Measurements from ENCODE around the gene HSPA8. TPM values are rescaled to one million over a fixed set of nuclear protein-coding genes. Genes with fewer than 3 reads are reported as not detected.

HSPA8 gene
- total and polyA plus RNA-seq, 2 donors = 221 to 1,679 TPM

GRCh38 chr11:123046473-123047259 lies 15.3 kb downstream of the HSPA8 start:
- H3K4me1 ChIP-seq (ENCODE audit: control insufficient read depth in 2 of 2, insufficient read depth in 2 of 2, low read length in 2 of 2) = no peaks in the 10 kb centered on the region
- no peaks in the 10 kb centered on the region for H3K27me3 ChIP-seq (ENCODE audit: control insufficient read depth in 2 of 2, insufficient read depth in 1 of 2, low read length in 1 of 2)
- no peaks in the 10 kb centered on the region for H3K9me3 ChIP-seq (ENCODE audit: control insufficient read depth in 2 of 2, insufficient read depth in 1 of 2, low read length in 1 of 2)
- WGBS = 96% methylated on average over 5 of the region's 5 CpGs
- no peaks in the 10 kb centered on the region for H3K36me3 ChIP-seq (ENCODE audit: control insufficient read depth in 2 of 2, insufficient read depth in 2 of 2, low read length in 1 of 2)
- no peak overlapping the region for H3K27ac ChIP-seq (ENCODE audit: low read depth in 1 of 2, low read length in 1 of 2)
- no peak for DNase-seq (ENCODE audit: low read depth in 6 of 9, low spot score in 9 of 9)
- H3K4me3 ChIP-seq (ENCODE audit: low read length in 2 of 2) = no peak overlapping the region

- no peaks in the 10 kb centered on the region for H3K27me3 ChIP-seq (ENCODE audit: control insufficient read depth in 2 of 2, insufficient read depth in 1 of 2, low read length in 1 of 2)
- DNase-seq (ENCODE audit: low read depth in 6 of 9, low spot score in 9 of 9) = no peak
- H3K4me3 ChIP-seq (ENCODE audit: low read length in 2 of 2) = no peak overlapping the region
- WGBS = 98% methylated on average over 1 of the region's 1 CpG
- no peaks in the 10 kb centered on the region for H3K4me1 ChIP-seq (ENCODE audit: control insufficient read depth in 2 of 2, insufficient read depth in 2 of 2, low read length in 2 of 2)
- no peak overlapping the region for H3K27ac ChIP-seq (ENCODE audit: low read depth in 1 of 2, low read length in 1 of 2)
- no peaks in the 10 kb centered on the region for H3K9me3 ChIP-seq (ENCODE audit: control insufficient read depth in 2 of 2, insufficient read depth in 1 of 2, low read length in 1 of 2)
- no peaks in the 10 kb centered on the region for H3K36me3 ChIP-seq (ENCODE audit: control insufficient read depth in 2 of 2, insufficient read depth in 2 of 2, low read length in 1 of 2)
Measured at GRCh38 chr11:123045101-123045500, 16.8 kb downstream of the HSPA8 start.

GRCh38 chr11:123041185-123041584 lies 20.8 kb downstream of the HSPA8 start:
- 97% methylated on average over 10 of the region's 10 CpGs for WGBS
- no peaks in the 10 kb centered on the region for H3K9me3 ChIP-seq (ENCODE audit: control insufficient read depth in 2 of 2, insufficient read depth in 1 of 2, low read length in 1 of 2)
- no peak overlapping the region for H3K27ac ChIP-seq (ENCODE audit: low read depth in 1 of 2, low read length in 1 of 2)
- H3K27me3 ChIP-seq (ENCODE audit: control insufficient read depth in 2 of 2, insufficient read depth in 1 of 2, low read length in 1 of 2) = no peaks in the 10 kb centered on the region
- no peak overlapping the region for H3K4me3 ChIP-seq (ENCODE audit: low read length in 2 of 2)
- H3K4me1 ChIP-seq (ENCODE audit: control insufficient read depth in 2 of 2, insufficient read depth in 2 of 2, low read length in 2 of 2) = no peaks in the 10 kb centered on the region
- DNase-seq (ENCODE audit: low read depth in 6 of 9, low spot score in 9 of 9) = no peak
- H3K36me3 ChIP-seq (ENCODE audit: control insufficient read depth in 2 of 2, insufficient read depth in 2 of 2, low read length in 1 of 2) = no peaks in the 10 kb centered on the region

GRCh38 chr11:123040111-123040432 lies 21.9 kb downstream of the HSPA8 start:
- H3K4me1 ChIP-seq (ENCODE audit: control insufficient read depth in 2 of 2, insufficient read depth in 2 of 2, low read length in 2 of 2) = no peaks in the 10 kb centered on the region
- no peaks in the 10 kb centered on the region for H3K9me3 ChIP-seq (ENCODE audit: control insufficient read depth in 2 of 2, insufficient read depth in 1 of 2, low read length in 1 of 2)
- H3K36me3 ChIP-seq (ENCODE audit: control insufficient read depth in 2 of 2, insufficient read depth in 2 of 2, low read length in 1 of 2) = no peaks in the 10 kb centered on the region
- no peak overlapping the region for H3K4me3 ChIP-seq (ENCODE audit: low read length in 2 of 2)
- H3K27me3 ChIP-seq (ENCODE audit: control insufficient read depth in 2 of 2, insufficient read depth in 1 of 2, low read length in 1 of 2) = no peaks in the 10 kb centered on the region
- no peak for DNase-seq (ENCODE audit: low read depth in 6 of 9, low spot score in 9 of 9)
- H3K27ac ChIP-seq (ENCODE audit: low read depth in 1 of 2, low read length in 1 of 2) = no peak overlapping the region
- 82% methylated on average over 11 of the region's 11 CpGs for WGBS

- Histone ChIP-seq H3K36me3 (ENCODE audit: control insufficient read depth in 2 of 2, insufficient read depth in 2 of 2, low read length in 1 of 2) (no peaks in the 10 kb centered on the region), H3K27ac (ENCODE audit: low read depth in 1 of 2, low read length in 1 of 2) (no peak overlapping the region), H3K4me3 (ENCODE audit: low read length in 2 of 2) (no peak overlapping the region), H3K27me3 (ENCODE audit: control insufficient read depth in 2 of 2, insufficient read depth in 1 of 2, low read length in 1 of 2) (no peaks in the 10 kb centered on the region), H3K9me3 (ENCODE audit: control insufficient read depth in 2 of 2, insufficient read depth in 1 of 2, low read length in 1 of 2) (no peaks in the 10 kb centered on the region), H3K4me1 (ENCODE audit: control insufficient read depth in 2 of 2, insufficient read depth in 2 of 2, low read length in 2 of 2) (no peaks in the 10 kb centered on the region)
- DNase-seq (ENCODE audit: low read depth in 6 of 9, low spot score in 9 of 9) = no peak
- 97% methylated on average over 10 of the region's 10 CpGs for WGBS
Measured at GRCh38 chr11:123035831-123036230, 26.1 kb downstream of the HSPA8 start.

GRCh38 chr11:123034597-123034996 lies 27.3 kb downstream of the HSPA8 start:
- DNase-seq (ENCODE audit: low read depth in 6 of 9, low spot score in 9 of 9) = no peak
- Histone ChIP-seq H3K4me3 (ENCODE audit: low read length in 2 of 2) (no peak overlapping the region), H3K36me3 (ENCODE audit: control insufficient read depth in 2 of 2, insufficient read depth in 2 of 2, low read length in 1 of 2) (no peaks in the 10 kb centered on the region), H3K27ac (ENCODE audit: low read depth in 1 of 2, low read length in 1 of 2) (no peak overlapping the region), H3K4me1 (ENCODE audit: control insufficient read depth in 2 of 2, insufficient read depth in 2 of 2, low read length in 2 of 2) (no peaks in the 10 kb centered on the region), H3K9me3 (ENCODE audit: control insufficient read depth in 2 of 2, insufficient read depth in 1 of 2, low read length in 1 of 2) (no peaks in the 10 kb centered on the region), H3K27me3 (ENCODE audit: control insufficient read depth in 2 of 2, insufficient read depth in 1 of 2, low read length in 1 of 2) (no peaks in the 10 kb centered on the region)
- WGBS = 83% methylated on average over 6 of the region's 6 CpGs

- 64% methylated on average over 10 of the region's 10 CpGs for WGBS
- no peaks in the 10 kb centered on the region for H3K4me1 ChIP-seq (ENCODE audit: control insufficient read depth in 2 of 2, insufficient read depth in 2 of 2, low read length in 2 of 2)
Measured at GRCh38 chr11:123033895-123034294, 28.0 kb downstream of the HSPA8 start.

GRCh38 chr11:123030517-123030916 lies 31.4 kb downstream of the HSPA8 start:
- no peaks in the 10 kb centered on the region for H3K4me1 ChIP-seq (ENCODE audit: control insufficient read depth in 2 of 2, insufficient read depth in 2 of 2, low read length in 2 of 2)
- no peak overlapping the region for H3K27ac ChIP-seq (ENCODE audit: low read depth in 1 of 2, low read length in 1 of 2)
- WGBS = 95% methylated on average over 4 of the region's 4 CpGs
- no peak for DNase-seq (ENCODE audit: low read depth in 6 of 9, low spot score in 9 of 9)
- H3K36me3 ChIP-seq (ENCODE audit: control insufficient read depth in 2 of 2, insufficient read depth in 2 of 2, low read length in 1 of 2) = no peaks in the 10 kb centered on the region
- H3K4me3 ChIP-seq (ENCODE audit: low read length in 2 of 2) = no peak overlapping the region
- H3K27me3 ChIP-seq (ENCODE audit: control insufficient read depth in 2 of 2, insufficient read depth in 1 of 2, low read length in 1 of 2) = no peaks in the 10 kb centered on the region
- no peaks in the 10 kb centered on the region for H3K9me3 ChIP-seq (ENCODE audit: control insufficient read depth in 2 of 2, insufficient read depth in 1 of 2, low read length in 1 of 2)

More at GRCh38 chr11:123033895-123034294, 28.0 kb downstream of the HSPA8 start:
- H3K36me3 ChIP-seq (ENCODE audit: control insufficient read depth in 2 of 2, insufficient read depth in 2 of 2, low read length in 1 of 2) = no peaks in the 10 kb centered on the region
- no peaks in the 10 kb centered on the region for H3K9me3 ChIP-seq (ENCODE audit: control insufficient read depth in 2 of 2, insufficient read depth in 1 of 2, low read length in 1 of 2)
- no peak overlapping the region for H3K4me3 ChIP-seq (ENCODE audit: low read length in 2 of 2)
- no peak overlapping the region for H3K27ac ChIP-seq (ENCODE audit: low read depth in 1 of 2, low read length in 1 of 2)
- no peaks in the 10 kb centered on the region for H3K27me3 ChIP-seq (ENCODE audit: control insufficient read depth in 2 of 2, insufficient read depth in 1 of 2, low read length in 1 of 2)
- DNase-seq (ENCODE audit: low read depth in 6 of 9, low spot score in 9 of 9) = no peak

- H3K27ac ChIP-seq (ENCODE audit: low read depth in 1 of 2, low read length in 1 of 2) = no peak overlapping the region
- no peaks in the 10 kb centered on the region for H3K9me3 ChIP-seq (ENCODE audit: control insufficient read depth in 2 of 2, insufficient read depth in 1 of 2, low read length in 1 of 2)
- H3K4me1 ChIP-seq (ENCODE audit: control insufficient read depth in 2 of 2, insufficient read depth in 2 of 2, low read length in 2 of 2) = no peaks in the 10 kb centered on the region
- H3K27me3 ChIP-seq (ENCODE audit: control insufficient read depth in 2 of 2, insufficient read depth in 1 of 2, low read length in 1 of 2) = peaks cover 0 to 5% of the 10 kb centered on the region in 2 donors
- H3K36me3 ChIP-seq (ENCODE audit: control insufficient read depth in 2 of 2, insufficient read depth in 2 of 2, low read length in 1 of 2) = no peaks in the 10 kb centered on the region
- no peak overlapping the region for H3K4me3 ChIP-seq (ENCODE audit: low read length in 2 of 2)
- WGBS = 32% methylated on average over 2 of the region's 2 CpGs
- DNase-seq (ENCODE audit: low read depth in 6 of 9, low spot score in 9 of 9) = peak in 7 of 9 donors; percentile 10 to 63 (median 21)
Measured at GRCh38 chr11:123020968-123021367, 41.0 kb downstream of the HSPA8 start.
